ENCODE data around the gene TRMT112.

GRCh38 chr11:64314146-64314804 lies 3.1 kb downstream of the TRMT112 start:
- TF ChIP-seq, protein P1, sequence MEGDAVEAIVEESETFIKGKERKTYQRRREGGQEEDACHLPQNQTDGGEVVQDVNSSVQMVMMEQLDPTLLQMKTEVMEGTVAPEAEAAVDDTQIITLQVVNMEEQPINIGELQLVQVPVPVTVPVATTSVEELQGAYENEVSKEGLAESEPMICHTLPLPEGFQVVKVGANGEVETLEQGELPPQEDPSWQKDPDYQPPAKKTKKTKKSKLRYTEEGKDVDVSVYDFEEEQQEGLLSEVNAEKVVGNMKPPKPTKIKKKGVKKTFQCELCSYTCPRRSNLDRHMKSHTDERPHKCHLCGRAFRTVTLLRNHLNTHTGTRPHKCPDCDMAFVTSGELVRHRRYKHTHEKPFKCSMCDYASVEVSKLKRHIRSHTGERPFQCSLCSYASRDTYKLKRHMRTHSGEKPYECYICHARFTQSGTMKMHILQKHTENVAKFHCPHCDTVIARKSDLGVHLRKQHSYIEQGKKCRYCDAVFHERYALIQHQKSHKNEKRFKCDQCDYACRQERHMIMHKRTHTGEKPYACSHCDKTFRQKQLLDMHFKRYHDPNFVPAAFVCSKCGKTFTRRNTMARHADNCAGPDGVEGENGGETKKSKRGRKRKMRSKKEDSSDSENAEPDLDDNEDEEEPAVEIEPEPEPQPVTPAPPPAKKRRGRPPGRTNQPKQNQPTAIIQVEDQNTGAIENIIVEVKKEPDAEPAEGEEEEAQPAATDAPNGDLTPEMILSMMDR (IDR thresholded peaks at IDR 0.05; ENCODE audit: low read depth, low read length, missing input control) = no peak
- TF ChIP-seq RAD21 (IDR thresholded peaks at IDR 0.05) = no peak
- TF ChIP-seq YY1 (IDR thresholded peaks at IDR 0.05) = no peak
- TF ChIP-seq, protein P2, sequence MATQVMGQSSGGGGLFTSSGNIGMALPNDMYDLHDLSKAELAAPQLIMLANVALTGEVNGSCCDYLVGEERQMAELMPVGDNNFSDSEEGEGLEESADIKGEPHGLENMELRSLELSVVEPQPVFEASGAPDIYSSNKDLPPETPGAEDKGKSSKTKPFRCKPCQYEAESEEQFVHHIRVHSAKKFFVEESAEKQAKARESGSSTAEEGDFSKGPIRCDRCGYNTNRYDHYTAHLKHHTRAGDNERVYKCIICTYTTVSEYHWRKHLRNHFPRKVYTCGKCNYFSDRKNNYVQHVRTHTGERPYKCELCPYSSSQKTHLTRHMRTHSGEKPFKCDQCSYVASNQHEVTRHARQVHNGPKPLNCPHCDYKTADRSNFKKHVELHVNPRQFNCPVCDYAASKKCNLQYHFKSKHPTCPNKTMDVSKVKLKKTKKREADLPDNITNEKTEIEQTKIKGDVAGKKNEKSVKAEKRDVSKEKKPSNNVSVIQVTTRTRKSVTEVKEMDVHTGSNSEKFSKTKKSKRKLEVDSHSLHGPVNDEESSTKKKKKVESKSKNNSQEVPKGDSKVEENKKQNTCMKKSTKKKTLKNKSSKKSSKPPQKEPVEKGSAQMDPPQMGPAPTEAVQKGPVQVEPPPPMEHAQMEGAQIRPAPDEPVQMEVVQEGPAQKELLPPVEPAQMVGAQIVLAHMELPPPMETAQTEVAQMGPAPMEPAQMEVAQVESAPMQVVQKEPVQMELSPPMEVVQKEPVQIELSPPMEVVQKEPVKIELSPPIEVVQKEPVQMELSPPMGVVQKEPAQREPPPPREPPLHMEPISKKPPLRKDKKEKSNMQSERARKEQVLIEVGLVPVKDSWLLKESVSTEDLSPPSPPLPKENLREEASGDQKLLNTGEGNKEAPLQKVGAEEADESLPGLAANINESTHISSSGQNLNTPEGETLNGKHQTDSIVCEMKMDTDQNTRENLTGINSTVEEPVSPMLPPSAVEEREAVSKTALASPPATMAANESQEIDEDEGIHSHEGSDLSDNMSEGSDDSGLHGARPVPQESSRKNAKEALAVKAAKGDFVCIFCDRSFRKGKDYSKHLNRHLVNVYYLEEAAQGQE (IDR thresholded peaks at IDR 0.05) = no peak
- no peak for TF ChIP-seq EGR1 (IDR thresholded peaks at IDR 0.05; ENCODE audit: low read depth in 2 of 2)
- TF ChIP-seq SP1 (IDR thresholded peaks at IDR 0.05) = no peak
- no peak for TF ChIP-seq MAX (IDR thresholded peaks at IDR 0.05)
- no peak for TF ChIP-seq GABPA (IDR thresholded peaks at IDR 0.05 in 1 of 2, conservative IDR thresholded peaks at IDR 0.05 in 1 of 2)
- TF ChIP-seq HNF4G (IDR thresholded peaks at IDR 0.05) = no peak
- no peak for TF ChIP-seq TAF1 (conservative IDR thresholded peaks at IDR 0.05)
- TF ChIP-seq FOXA2 (IDR thresholded peaks at IDR 0.05) = no peak
- TF ChIP-seq ATF3 (IDR thresholded peaks at IDR 0.05) = no peak
- TF ChIP-seq JUND (IDR thresholded peaks at IDR 0.05) = no peak

Data from liver (tissue), 3 donors.